GM12891 (cell line): ENCODE measurements around the gene SLC38A2.

Experiments used
- DNase-seq: peaks from one replicate; pipeline ENCODE4 v3.0.0; 2011; ENCODE audit warnings: low spot score; ENCODE audit not compliant: insufficient read length
- FAIRE-seq: peaks from 2 replicates; lab custom pipeline; 2011; peaks lifted over from hg19 to GRCh38; lab: Jason Lieb, UNC
- PAX5 ChIP-seq: IDR thresholded peaks from 2 replicates; pipeline ENCODE4 v1.6.1; 2011; ENCODE audit warnings: low read length, moderate library complexity, mild to moderate bottlenecking; ENCODE audit not compliant: insufficient read depth, severe bottlenecking
- POLR2A ChIP-seq: IDR thresholded peaks from 2 replicates; pipeline ENCODE4 v1.6.1; 2011; ENCODE audit warnings: low read depth, low read length, control low read depth
- POLR2AphosphoS5 ChIP-seq: IDR thresholded peaks from 2 replicates; pipeline ENCODE4 v1.6.1; 2011; ENCODE audit warnings: low read depth, low read length, control low read depth
- POU2F2 ChIP-seq: IDR thresholded peaks from 2 replicates; pipeline ENCODE4 v1.6.1; 2011; ENCODE audit warnings: low read depth, mild to moderate bottlenecking, control low read depth, low read length, moderate library complexity
- SPI1 ChIP-seq: IDR thresholded peaks from 2 replicates; pipeline ENCODE4 v1.6.1; 2011; ENCODE audit warnings: low read depth, low read length, control low read depth
- TAF1 ChIP-seq: IDR thresholded peaks from 2 replicates; pipeline ENCODE4 v1.6.1; 2011; ENCODE audit warnings: low read depth, low read length, control low read depth

Gene SLC38A2

GRCh38 chr12:46362895-46363581 lies 9.5 kb downstream of the SLC38A2 start:
- FAIRE-seq (no peak), DNase-seq (no peak)
- TF ChIP-seq POLR2A = no peak
- no peak for TF ChIP-seq POU2F2
- TF ChIP-seq TAF1 = no peak
- TF ChIP-seq PAX5 = no peak
- no peak for TF ChIP-seq SPI1
- no peak for TF ChIP-seq POLR2AphosphoS5

GRCh38 chr12:46361667-46362034 lies 10.9 kb downstream of the SLC38A2 start:
- FAIRE-seq (no peak), DNase-seq (no peak)
- TF ChIP-seq POU2F2 (no peak), POLR2AphosphoS5 (no peak), POLR2A (no peak), SPI1 (no peak), PAX5 (no peak), TAF1 (no peak)

GRCh38 chr12:46360908-46361666 lies 11.5 kb downstream of the SLC38A2 start:
- no peak for TF ChIP-seq PAX5
- no peak for TF ChIP-seq TAF1
- peak; percentile 94 for TF ChIP-seq SPI1
- peak; percentile 29; the same call in 1 of the 2 replicates for TF ChIP-seq POLR2AphosphoS5
- 0 out of 2 replicates have a peak, but pooled peaks have one; percentile 39 for TF ChIP-seq POU2F2
- TF ChIP-seq POLR2A = no peak; the same call in 1 of the 2 replicates
- FAIRE-seq = no peak
- DNase-seq = no peak

- DNase-seq (no peak), FAIRE-seq (no peak)
- TF ChIP-seq POLR2A = no peak
- no peak for TF ChIP-seq TAF1
- TF ChIP-seq SPI1 = no peak
- TF ChIP-seq PAX5 = no peak
- TF ChIP-seq POLR2AphosphoS5 = no peak
- TF ChIP-seq POU2F2 = no peak
Measured at GRCh38 chr12:46360370-46360769, 12.2 kb downstream of the SLC38A2 start.

- no peak for FAIRE-seq
- TF ChIP-seq SPI1 = no peak
- peak; percentile 43; the same call in 1 of the 2 replicates for TF ChIP-seq POLR2A
- DNase-seq = no peak
Measured at GRCh38 chr12:46359667-46360280, 12.8 kb downstream of the SLC38A2 start.

GRCh38 chr12:46358791-46359666 lies 13.5 kb downstream of the SLC38A2 start:
- FAIRE-seq (no peak), DNase-seq (no peak)
- peak; percentile 29; the same call in 1 of the 2 replicates for TF ChIP-seq POLR2AphosphoS5
- no peak for TF ChIP-seq POU2F2
- no peak for TF ChIP-seq PAX5
- TF ChIP-seq POLR2A = peak; percentile 71

- DNase-seq (no peak), FAIRE-seq (no peak)
- TF ChIP-seq POLR2A (no peak), TAF1 (no peak), PAX5 (no peak), POLR2AphosphoS5 (no peak), POU2F2 (no peak), SPI1 (no peak)
Measured at GRCh38 chr12:46358325-46358700, 14.3 kb downstream of the SLC38A2 start.

- TF ChIP-seq POLR2AphosphoS5 = peak; percentile 73
- TF ChIP-seq POLR2A = peak; percentile 64; the same call in 1 of the 2 replicates
- TF ChIP-seq SPI1 = no peak
- TF ChIP-seq POU2F2 = no peak
- FAIRE-seq (no peak), DNase-seq (no peak)
Measured at GRCh38 chr12:46357438-46358324, 14.9 kb downstream of the SLC38A2 start.
